ENCODE measurements around the gene RPUSD4.
"Not testable (repeated sequence)": the region's sequence is repeated elsewhere in the genome, so short reads cannot be mapped to it uniquely, and the experiment has no call there.

The RPUSD4 gene

GRCh38 chr11:126211236-126212088, at the start of gene RPUSD4, which contains the start of gene FAM118B:
RPUSD4 (minus strand) TSS chr11:126211650; CDS start chr11:126211638, 12 bp downstream.
FAM118B (plus strand) TSS chr11:126211782; CDS start chr11:126235002, 23,220 bp downstream.
- DNase-seq, result peak; percentile 97

GRCh38 chr11:126257764-126258163, 46.3 kb upstream of the RPUSD4 start:
- no peak for DNase-seq

GRCh38 chr11:126257144-126257543, 45.7 kb upstream of the RPUSD4 start:
- no peak for DNase-seq

- no peak for DNase-seq
These were observed 44.8 kb upstream of the RPUSD4 start for GRCh38 chr11:126256216-126256615.

- DNase-seq, result not testable (repeated sequence)
These were observed 44.1 kb upstream of the RPUSD4 start for GRCh38 chr11:126255507-126255906.

GRCh38 chr11:126254819-126255218, 43.4 kb upstream of the RPUSD4 start:
- DNase-seq, result no peak

- DNase-seq, result no peak
These were observed 41.8 kb upstream of the RPUSD4 start for GRCh38 chr11:126253265-126253664.

- DNase-seq, result no peak
These were observed 35.2 kb upstream of the RPUSD4 start for GRCh38 chr11:126246636-126247035.

GRCh38 chr11:126233391-126233790, 21.9 kb upstream of the RPUSD4 start:
- no peak for DNase-seq

- DNase-seq, result no peak
These were observed 21.2 kb upstream of the RPUSD4 start for GRCh38 chr11:126232683-126233082.

- no peak for DNase-seq
These were observed 20.4 kb upstream of the RPUSD4 start for GRCh38 chr11:126231725-126232459.

- DNase-seq, result no peak
These were observed 18.5 kb upstream of the RPUSD4 start for GRCh38 chr11:126229858-126230540.

- no peak for DNase-seq
These were observed 15.1 kb upstream of the RPUSD4 start for GRCh38 chr11:126226334-126227084.

- no peak for DNase-seq
These were observed 13.8 kb upstream of the RPUSD4 start for GRCh38 chr11:126225295-126225665.

- no peak for DNase-seq
These were observed 13.3 kb upstream of the RPUSD4 start for GRCh38 chr11:126224647-126225294.

- no peak for DNase-seq
These were observed 8.1 kb upstream of the RPUSD4 start for GRCh38 chr11:126219547-126219946.

GRCh38 chr11:126217491-126217890, 6.0 kb upstream of the RPUSD4 start:
- peak; percentile 30 for DNase-seq

GRCh38 chr11:126216526-126217305, 5.3 kb upstream of the RPUSD4 start:
- DNase-seq, result no peak

- no peak for DNase-seq
These were observed 3.4 kb upstream of the RPUSD4 start for GRCh38 chr11:126214841-126215240.

GRCh38 chr11:126214441-126214840, 3.0 kb upstream of the RPUSD4 start:
- no peak for DNase-seq

GRCh38 chr11:126212089-126212660, 725 bp upstream of the RPUSD4 start:
- DNase-seq, result no peak

All from KG1 (cell line).